ENCODE results near the gene BGLAP.

Gene BGLAP

DNA sequence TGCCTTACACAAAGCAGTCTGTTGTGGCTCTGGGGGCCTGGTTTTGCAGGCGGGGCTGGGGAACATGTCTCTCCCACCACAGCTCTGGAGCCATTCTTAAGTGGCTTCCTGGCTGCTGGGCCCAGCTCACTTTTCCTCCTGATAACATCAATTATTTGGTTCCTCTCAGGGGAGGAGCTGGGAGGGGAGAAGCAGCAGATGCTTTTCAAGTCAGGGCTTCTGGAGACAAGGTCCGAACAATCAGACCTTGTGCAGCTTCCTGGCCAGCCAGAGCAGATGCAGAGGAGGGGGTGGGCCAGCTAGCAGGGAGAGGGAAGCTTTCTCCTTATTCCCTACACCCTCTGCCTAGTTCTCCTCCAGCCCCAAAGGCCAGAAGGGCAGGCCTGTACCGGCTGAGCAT, 9.5 kb downstream of the BGLAP start:
- Histone ChIP-seq H3K27ac (replicated peaks; ENCODE audit: low read length) (no peak overlapping the region), H3K4ac (ENCODE audit: low read length) (no peak overlapping the region), H2BK5ac (ENCODE audit: low read length) (peak overlapping the region; percentile 2), H2AFZ (ENCODE audit: low read length) (no peak overlapping the region), H3K79me1 (ENCODE audit: low read depth, low read length) (no peaks in the 10 kb centered on the region), H3K14ac (ENCODE audit: low read length) (no peak overlapping the region), H4K8ac (ENCODE audit: low read depth, low read length) (no peak overlapping the region), H3K9me3 (replicated peaks in 1 of 2; ENCODE audit: control insufficient read depth in 2 of 2, insufficient read depth in 1 of 2, low read depth in 1 of 2, low read length in 2 of 2) (no peaks in the 10 kb centered on the region), H3K27me3 (ENCODE audit: control insufficient read depth in 3 of 3, insufficient read depth in 3 of 3, low read depth in 1 of 3, low read length in 3 of 3) (no peaks in the 10 kb centered on the region), H3K4me2 (ENCODE audit: insufficient read depth, low read length, poor library complexity, severe bottlenecking) (no peak overlapping the region), H2BK15ac (ENCODE audit: low read length) (no peak overlapping the region), H3K4me3 (ENCODE audit: low read length in 2 of 2) (no peak overlapping the region), H4K91ac (ENCODE audit: low read depth, low read length, poor library complexity) (no peak overlapping the region), H2BK12ac (ENCODE audit: low read length) (no peak overlapping the region), H2BK120ac (ENCODE audit: low read depth, low read length) (no peak overlapping the region), H2AK5ac (ENCODE audit: low read depth, low read length) (no peak overlapping the region), H3K9ac (ENCODE audit: low read depth, low read length, poor library complexity) (no peak overlapping the region), H3K4me1 (ENCODE audit: control insufficient read depth in 2 of 2, insufficient read depth in 1 of 2, low read depth in 1 of 2, low read length in 2 of 2) (peaks cover 2 to 16% of the 10 kb centered on the region in 2 donors), H3K36me3 (replicated peaks in 1 of 2; ENCODE audit: control insufficient read depth in 2 of 2, insufficient read depth in 2 of 2, low read length in 2 of 2) (peaks cover 45 to 72% of the 10 kb centered on the region in 2 donors), H3K18ac (ENCODE audit: low read length) (no peak overlapping the region), H3K23ac (ENCODE audit: low read depth, low read length, poor library complexity) (no peak overlapping the region)
- WGBS, 2 donors (ENCODE audit: extremely low coverage in 2 of 2, insufficient read length in 2 of 2, insufficient replicate concordance in 1 of 2) = no CpG with 5 or more reads among the region's 3 CpGs
- no peak for DNase-seq (ENCODE audit: low spot score)

GRCh38 chr1:156253634-156254033, 11.7 kb downstream of the BGLAP start:
- H3K4me3 ChIP-seq (ENCODE audit: low read length in 2 of 2) = no peak overlapping the region
- no peaks in the 10 kb centered on the region for H3K27me3 ChIP-seq (ENCODE audit: control insufficient read depth in 3 of 3, insufficient read depth in 3 of 3, low read depth in 1 of 3, low read length in 3 of 3)
- no CpG with 5 or more reads among the region's 3 CpGs for WGBS, 2 donors (ENCODE audit: extremely low coverage in 2 of 2, insufficient read length in 2 of 2, insufficient replicate concordance in 1 of 2)
- H3K9ac ChIP-seq (ENCODE audit: low read depth, low read length, poor library complexity) = peak overlapping the region; percentile 22
- H3K79me1 ChIP-seq (ENCODE audit: low read depth, low read length) = no peaks in the 10 kb centered on the region
- no peak overlapping the region for H2BK5ac ChIP-seq (ENCODE audit: low read length)
- no peak overlapping the region for H3K4ac ChIP-seq (ENCODE audit: low read length)
- DNase-seq (ENCODE audit: low spot score) = no peak
- no peak overlapping the region for H4K8ac ChIP-seq (ENCODE audit: low read depth, low read length)
- no peak overlapping the region for H2BK120ac ChIP-seq (ENCODE audit: low read depth, low read length)
- no peak overlapping the region for H2BK12ac ChIP-seq (ENCODE audit: low read length)
- no peak overlapping the region for H3K14ac ChIP-seq (ENCODE audit: low read length)
- no peak overlapping the region for H2AFZ ChIP-seq (ENCODE audit: low read length)
- no peak overlapping the region for H2AK5ac ChIP-seq (ENCODE audit: low read depth, low read length)
- H3K36me3 ChIP-seq (replicated peaks in 1 of 2; ENCODE audit: control insufficient read depth in 2 of 2, insufficient read depth in 2 of 2, low read length in 2 of 2) = peaks cover 60 to 91% of the 10 kb centered on the region in 2 donors
- no peak overlapping the region for H4K91ac ChIP-seq (ENCODE audit: low read depth, low read length, poor library complexity)
- no peak overlapping the region for H2BK15ac ChIP-seq (ENCODE audit: low read length)
- no peaks in the 10 kb centered on the region for H3K9me3 ChIP-seq (replicated peaks in 1 of 2; ENCODE audit: control insufficient read depth in 2 of 2, insufficient read depth in 1 of 2, low read depth in 1 of 2, low read length in 2 of 2)
- no peak overlapping the region for H3K18ac ChIP-seq (ENCODE audit: low read length)
- H3K23ac ChIP-seq (ENCODE audit: low read depth, low read length, poor library complexity) = no peak overlapping the region
- H3K4me2 ChIP-seq (ENCODE audit: insufficient read depth, low read length, poor library complexity, severe bottlenecking) = no peak overlapping the region
- H3K27ac ChIP-seq (replicated peaks; ENCODE audit: low read length) = no peak overlapping the region
- no peaks in the 10 kb centered on the region for H3K4me1 ChIP-seq (ENCODE audit: control insufficient read depth in 2 of 2, insufficient read depth in 1 of 2, low read depth in 1 of 2, low read length in 2 of 2)

DNA sequence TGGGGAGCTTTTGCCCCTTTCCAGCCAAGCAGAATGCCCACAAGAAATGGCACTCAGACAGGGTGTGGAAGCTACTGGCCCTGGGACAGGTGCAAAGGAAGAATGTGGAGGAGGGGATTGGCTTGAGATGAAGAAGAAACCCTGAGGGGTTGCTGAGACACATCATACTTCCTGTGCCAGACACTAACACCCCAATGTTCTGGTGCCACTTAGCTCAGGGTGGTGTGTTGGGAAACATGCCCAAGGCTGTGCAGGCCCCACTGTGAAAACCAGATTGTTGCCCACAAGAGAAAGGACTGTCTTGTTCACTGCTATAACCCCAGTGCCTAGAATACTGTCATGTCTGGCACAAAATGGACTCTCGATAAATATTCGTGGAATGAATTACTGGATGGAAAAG, 15.7 kb downstream of the BGLAP start:
- no peak overlapping the region for H2BK5ac ChIP-seq (ENCODE audit: low read length)
- no peak overlapping the region for H2AFZ ChIP-seq (ENCODE audit: low read length)
- no peak overlapping the region for H3K4ac ChIP-seq (ENCODE audit: low read length)
- no peak overlapping the region for H2BK120ac ChIP-seq (ENCODE audit: low read depth, low read length)
- H3K27ac ChIP-seq (replicated peaks; ENCODE audit: low read length) = no peak overlapping the region
- no peak overlapping the region for H4K91ac ChIP-seq (ENCODE audit: low read depth, low read length, poor library complexity)
- H3K79me1 ChIP-seq (ENCODE audit: low read depth, low read length) = peaks cover 2% of the 10 kb centered on the region
- no peak overlapping the region for H2AK5ac ChIP-seq (ENCODE audit: low read depth, low read length)
- WGBS, 2 donors (ENCODE audit: extremely low coverage in 2 of 2, insufficient read length in 2 of 2, insufficient replicate concordance in 1 of 2) = no CpG with 5 or more reads among the region's 2 CpGs
- H2BK15ac ChIP-seq (ENCODE audit: low read length) = no peak overlapping the region
- no peak overlapping the region for H3K23ac ChIP-seq (ENCODE audit: low read depth, low read length, poor library complexity)
- H3K36me3 ChIP-seq (replicated peaks in 1 of 2; ENCODE audit: control insufficient read depth in 2 of 2, insufficient read depth in 2 of 2, low read length in 2 of 2) = peaks cover 58 to 88% of the 10 kb centered on the region in 2 donors
- no peak overlapping the region for H3K18ac ChIP-seq (ENCODE audit: low read length)
- H4K8ac ChIP-seq (ENCODE audit: low read depth, low read length) = no peak overlapping the region
- no peaks in the 10 kb centered on the region for H3K9me3 ChIP-seq (replicated peaks in 1 of 2; ENCODE audit: control insufficient read depth in 2 of 2, insufficient read depth in 1 of 2, low read depth in 1 of 2, low read length in 2 of 2)
- H3K4me2 ChIP-seq (ENCODE audit: insufficient read depth, low read length, poor library complexity, severe bottlenecking) = no peak overlapping the region
- peaks cover 0 to 2% (median 0%) of the 10 kb centered on the region in 3 experiments for H3K27me3 ChIP-seq (ENCODE audit: control insufficient read depth in 3 of 3, insufficient read depth in 3 of 3, low read depth in 1 of 3, low read length in 3 of 3)
- no peak for DNase-seq (ENCODE audit: low spot score)
- no peaks in the 10 kb centered on the region for H3K4me1 ChIP-seq (ENCODE audit: control insufficient read depth in 2 of 2, insufficient read depth in 1 of 2, low read depth in 1 of 2, low read length in 2 of 2)
- H3K14ac ChIP-seq (ENCODE audit: low read length) = no peak overlapping the region
- no peak overlapping the region for H3K9ac ChIP-seq (ENCODE audit: low read depth, low read length, poor library complexity)
- no peak overlapping the region for H2BK12ac ChIP-seq (ENCODE audit: low read length)
- no peak overlapping the region for H3K4me3 ChIP-seq (ENCODE audit: low read length in 2 of 2)

GRCh38 chr1:156258859-156259258, 16.9 kb downstream of the BGLAP start:
- WGBS, 2 donors (ENCODE audit: extremely low coverage in 2 of 2, insufficient read length in 2 of 2, insufficient replicate concordance in 1 of 2) = no CpG with 5 or more reads among the region's 8 CpGs
- Histone ChIP-seq H3K36me3 (replicated peaks in 1 of 2; ENCODE audit: control insufficient read depth in 2 of 2, insufficient read depth in 2 of 2, low read length in 2 of 2) (peaks cover 55 to 88% of the 10 kb centered on the region in 2 donors), H3K79me1 (ENCODE audit: low read depth, low read length) (peaks cover 3% of the 10 kb centered on the region)

More at GRCh38 chr1:156258859-156259258, 16.9 kb downstream of the BGLAP start:
- Histone ChIP-seq H2BK5ac (ENCODE audit: low read length) (no peak overlapping the region), H3K4me3 (ENCODE audit: low read length in 2 of 2) (no peak overlapping the region), H2AFZ (ENCODE audit: low read length) (no peak overlapping the region), H3K4me1 (ENCODE audit: control insufficient read depth in 2 of 2, insufficient read depth in 1 of 2, low read depth in 1 of 2, low read length in 2 of 2) (no peaks in the 10 kb centered on the region), H2BK120ac (ENCODE audit: low read depth, low read length) (no peak overlapping the region), H4K8ac (ENCODE audit: low read depth, low read length) (no peak overlapping the region), H2BK15ac (ENCODE audit: low read length) (no peak overlapping the region), H3K9ac (ENCODE audit: low read depth, low read length, poor library complexity) (no peak overlapping the region), H3K9me3 (replicated peaks in 1 of 2; ENCODE audit: control insufficient read depth in 2 of 2, insufficient read depth in 1 of 2, low read depth in 1 of 2, low read length in 2 of 2) (no peaks in the 10 kb centered on the region), H2AK5ac (ENCODE audit: low read depth, low read length) (no peak overlapping the region), H4K91ac (ENCODE audit: low read depth, low read length, poor library complexity) (no peak overlapping the region), H3K4ac (ENCODE audit: low read length) (no peak overlapping the region), H2BK12ac (ENCODE audit: low read length) (no peak overlapping the region), H3K27me3 (ENCODE audit: control insufficient read depth in 3 of 3, insufficient read depth in 3 of 3, low read depth in 1 of 3, low read length in 3 of 3) (peaks cover 0 to 2% (median 0%) of the 10 kb centered on the region in 3 experiments), H3K4me2 (ENCODE audit: insufficient read depth, low read length, poor library complexity, severe bottlenecking) (no peak overlapping the region), H3K18ac (ENCODE audit: low read length) (no peak overlapping the region), H3K23ac (ENCODE audit: low read depth, low read length, poor library complexity) (no peak overlapping the region), H3K27ac (replicated peaks; ENCODE audit: low read length) (no peak overlapping the region), H3K14ac (ENCODE audit: low read length) (no peak overlapping the region)
- no peak for DNase-seq (ENCODE audit: low spot score)

Measured in neuronal stem cell (in vitro differentiated cells).